Measurements from ENCODE around the gene FBXW11.

The FBXW11 gene

DNA sequence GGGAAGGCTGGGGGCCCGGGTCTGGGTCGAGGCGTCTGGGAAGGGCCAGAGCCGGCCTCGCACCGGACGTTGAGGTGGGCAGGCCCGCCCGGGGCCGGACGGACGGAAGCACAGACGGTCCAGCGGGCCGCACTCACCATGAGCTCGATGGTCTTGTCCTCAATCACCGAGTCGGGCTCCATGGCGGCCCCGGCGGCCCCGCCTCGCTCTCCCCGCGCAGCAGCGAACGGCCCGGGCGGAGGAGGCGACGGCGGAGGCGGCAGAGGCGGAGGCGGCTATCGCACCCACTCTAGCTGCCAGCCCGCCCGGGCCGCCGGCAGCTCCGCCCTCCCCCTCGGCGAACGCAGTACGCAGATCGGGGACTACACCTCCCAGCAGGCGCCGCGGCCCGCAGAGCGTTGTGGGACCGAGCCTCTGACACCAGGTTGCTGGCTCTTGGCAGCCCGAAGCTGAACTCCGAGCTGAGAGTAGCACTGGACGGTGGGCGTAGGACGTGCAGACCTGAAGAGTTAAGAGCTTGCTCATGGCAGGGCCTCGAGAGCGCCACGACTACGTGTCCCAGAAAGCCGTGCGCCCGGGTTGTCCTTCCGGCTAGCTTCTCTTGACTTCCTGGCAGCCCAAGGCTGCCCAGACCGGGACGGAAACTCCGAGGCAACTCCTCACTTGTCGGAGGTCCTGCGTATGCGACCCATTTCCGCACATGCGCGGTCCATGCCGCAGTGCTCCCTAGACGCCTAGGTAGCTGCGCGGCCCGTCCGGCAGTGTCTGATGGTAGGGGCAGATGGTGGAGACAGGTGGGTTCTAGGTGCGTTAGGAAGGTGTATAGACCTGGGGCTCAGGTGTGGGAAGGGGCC lies at the start of gene FBXW11:
Gene FBXW11 (minus strand): TSS at position 318 of the 854 bp plus-strand sequence. CDS start 136 bp downstream, at position 182.
- TF ChIP-seq, protein P1, sequence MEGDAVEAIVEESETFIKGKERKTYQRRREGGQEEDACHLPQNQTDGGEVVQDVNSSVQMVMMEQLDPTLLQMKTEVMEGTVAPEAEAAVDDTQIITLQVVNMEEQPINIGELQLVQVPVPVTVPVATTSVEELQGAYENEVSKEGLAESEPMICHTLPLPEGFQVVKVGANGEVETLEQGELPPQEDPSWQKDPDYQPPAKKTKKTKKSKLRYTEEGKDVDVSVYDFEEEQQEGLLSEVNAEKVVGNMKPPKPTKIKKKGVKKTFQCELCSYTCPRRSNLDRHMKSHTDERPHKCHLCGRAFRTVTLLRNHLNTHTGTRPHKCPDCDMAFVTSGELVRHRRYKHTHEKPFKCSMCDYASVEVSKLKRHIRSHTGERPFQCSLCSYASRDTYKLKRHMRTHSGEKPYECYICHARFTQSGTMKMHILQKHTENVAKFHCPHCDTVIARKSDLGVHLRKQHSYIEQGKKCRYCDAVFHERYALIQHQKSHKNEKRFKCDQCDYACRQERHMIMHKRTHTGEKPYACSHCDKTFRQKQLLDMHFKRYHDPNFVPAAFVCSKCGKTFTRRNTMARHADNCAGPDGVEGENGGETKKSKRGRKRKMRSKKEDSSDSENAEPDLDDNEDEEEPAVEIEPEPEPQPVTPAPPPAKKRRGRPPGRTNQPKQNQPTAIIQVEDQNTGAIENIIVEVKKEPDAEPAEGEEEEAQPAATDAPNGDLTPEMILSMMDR (IDR thresholded peaks at IDR 0.05; ENCODE audit: low read depth, low read length): no peak
- peak within 1 kb of the TSS; percentile 81 for H3K4me3 ChIP-seq (ENCODE audit: low read depth, low read length)

DNA sequence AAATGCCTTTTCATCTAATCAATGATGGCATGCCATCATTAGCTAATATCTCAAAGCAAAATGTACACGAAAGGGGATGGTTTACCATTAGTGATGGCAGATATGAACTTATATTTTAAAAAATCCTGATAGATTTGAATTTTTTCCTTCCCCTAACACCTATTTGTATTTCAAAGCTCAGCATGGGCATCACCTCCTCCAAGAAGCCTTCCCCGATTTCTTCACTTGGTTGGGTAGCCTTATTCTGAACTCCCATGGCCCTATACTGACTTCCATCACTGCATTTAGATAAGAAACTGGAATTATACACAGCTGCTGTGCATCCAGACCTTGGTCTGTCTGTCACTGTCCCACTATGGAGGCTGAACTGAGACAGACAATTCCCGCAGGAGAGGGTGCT lies 49.6 kb upstream of the FBXW11 start:
- TF ChIP-seq, protein P1 (IDR thresholded peaks at IDR 0.05; ENCODE audit: low read depth, low read length): no peak
- no peak overlapping the region for H3K4me3 ChIP-seq (ENCODE audit: low read depth, low read length)

DNA sequence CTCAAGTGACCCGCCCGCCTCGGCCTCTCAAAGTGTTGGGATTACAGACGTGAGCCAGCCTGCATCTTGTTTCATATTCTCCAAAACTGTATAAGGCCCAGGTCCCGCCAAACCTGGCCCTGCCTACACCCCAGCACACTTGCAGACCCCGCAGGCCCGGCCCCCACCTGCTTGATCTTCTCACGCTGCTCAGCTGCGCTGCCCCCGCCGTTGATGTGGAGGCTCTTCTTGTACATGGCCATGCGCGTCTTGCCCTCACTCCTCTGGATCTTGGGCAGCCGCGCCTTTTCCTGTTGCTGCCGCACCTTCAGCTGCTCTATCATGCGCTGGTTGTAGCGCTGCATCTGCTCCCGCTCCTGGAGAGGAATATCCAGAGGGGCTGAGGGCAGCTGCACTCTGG lies 49.0 kb upstream of the FBXW11 start:
- no peak overlapping the region for H3K4me3 ChIP-seq (ENCODE audit: low read depth, low read length)
- TF ChIP-seq, protein P1 (IDR thresholded peaks at IDR 0.05; ENCODE audit: low read depth, low read length): no peak

DNA sequence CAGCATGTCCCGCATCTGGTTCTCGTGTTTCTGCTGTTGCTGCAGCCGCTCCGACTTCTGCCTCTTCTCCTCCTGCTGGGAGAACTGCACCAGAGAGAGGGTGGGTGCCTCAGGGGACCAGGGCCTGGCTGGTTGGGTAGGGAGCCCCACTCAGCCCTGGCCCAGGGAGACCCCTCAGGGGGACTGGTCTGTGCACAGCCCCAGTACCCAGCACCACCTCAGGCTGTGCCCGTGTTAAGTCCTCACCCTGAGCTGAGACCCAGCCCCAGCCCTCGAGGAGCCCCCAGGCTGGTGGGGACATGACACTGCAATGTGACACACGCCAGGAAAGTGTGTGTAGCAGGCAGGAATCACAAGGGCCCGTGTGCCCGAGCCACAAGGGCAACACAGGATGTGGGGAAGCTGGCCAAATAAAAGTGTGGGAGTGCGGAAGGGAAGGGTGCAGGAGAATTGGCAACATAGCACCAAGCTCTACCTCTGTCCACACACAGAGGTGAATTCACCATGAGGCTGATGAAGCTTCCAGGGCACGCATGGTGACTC lies 48.2 kb upstream of the FBXW11 start:
- TF ChIP-seq, protein P1 (IDR thresholded peaks at IDR 0.05; ENCODE audit: low read depth, low read length): no peak

DNA sequence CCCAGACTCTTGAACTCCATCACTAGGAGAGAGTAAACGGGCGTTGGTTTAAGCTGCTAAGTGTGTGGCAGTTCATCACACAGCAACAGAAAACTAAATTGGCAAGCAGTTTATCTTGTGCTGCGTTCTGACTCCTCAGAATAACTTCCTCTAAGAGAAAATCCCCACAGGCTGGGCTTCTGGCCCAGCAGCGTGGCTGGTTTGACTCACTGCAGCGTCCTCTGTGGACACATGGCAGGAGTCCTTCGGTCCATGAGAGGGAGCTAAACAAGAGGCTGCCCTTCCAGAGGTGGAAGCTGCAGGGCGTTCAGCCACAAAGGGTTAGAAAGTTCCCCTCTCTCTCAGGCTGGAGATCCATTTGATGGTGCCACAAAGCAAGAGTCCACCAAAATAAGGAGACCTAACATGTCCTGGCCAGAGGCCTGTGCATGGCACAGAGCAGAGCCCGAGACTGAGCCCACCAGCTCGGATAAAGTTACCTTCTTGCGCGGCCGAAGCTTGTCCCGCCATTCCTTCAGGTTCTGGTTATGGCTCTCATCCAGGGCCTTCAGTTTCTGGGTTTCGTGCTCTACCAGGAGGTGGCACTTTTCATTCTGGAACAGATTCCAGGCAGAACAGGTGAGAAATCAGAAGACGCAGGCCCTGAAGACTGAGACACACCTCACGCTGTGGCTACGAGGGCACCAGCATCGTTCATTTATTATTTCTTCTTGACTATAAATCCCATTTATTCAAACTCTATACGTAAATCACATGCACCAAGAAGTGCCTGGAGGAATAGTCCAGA lies 46.2 kb upstream of the FBXW11 start:
- TF ChIP-seq, protein P1 (IDR thresholded peaks at IDR 0.05; ENCODE audit: low read depth, low read length): no peak

More for the DNA sequence above, 48.2 kb upstream of the FBXW11 start:
- no peak overlapping the region for H3K4me3 ChIP-seq (ENCODE audit: low read depth, low read length)

DNA sequence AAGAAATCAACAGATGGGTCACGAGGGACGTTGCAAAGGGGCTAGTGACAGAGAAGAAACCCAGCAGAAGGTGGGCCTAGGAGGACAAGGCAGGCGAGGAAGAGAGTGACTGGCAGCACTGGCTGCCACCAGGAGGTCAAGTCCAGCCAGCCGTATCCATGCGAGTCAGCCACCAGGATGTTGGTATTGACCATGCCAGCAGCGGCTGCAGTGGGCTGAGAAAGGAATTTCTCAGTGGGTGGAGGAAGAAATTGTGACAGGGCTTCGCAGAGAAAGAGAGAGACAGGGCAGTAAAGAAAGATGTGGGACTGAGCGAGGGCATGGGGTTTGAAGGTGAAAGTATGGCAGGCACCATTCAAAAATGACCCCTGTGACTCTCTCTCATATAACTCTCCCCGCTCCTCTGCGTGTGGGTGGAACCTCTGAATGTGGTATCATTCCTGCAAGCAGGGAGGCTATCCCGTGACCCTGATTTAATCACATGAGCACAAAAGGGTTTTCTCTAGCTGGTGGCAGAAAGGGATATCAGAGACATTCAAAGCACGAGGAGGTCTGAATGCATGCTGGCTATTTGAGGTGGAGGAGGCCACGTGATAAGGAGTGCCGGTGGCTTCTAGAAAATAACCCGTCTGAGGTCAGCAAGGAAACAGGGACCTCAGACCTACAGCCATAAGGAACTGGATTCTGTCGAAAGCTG lies 45.4 kb upstream of the FBXW11 start:
- no peak overlapping the region for H3K4me3 ChIP-seq (ENCODE audit: low read depth, low read length)
- TF ChIP-seq, protein P1 (IDR thresholded peaks at IDR 0.05; ENCODE audit: low read depth, low read length): no peak

More for the DNA sequence above, 46.2 kb upstream of the FBXW11 start:
- no peak overlapping the region for H3K4me3 ChIP-seq (ENCODE audit: low read depth, low read length)
